Stimulated activated CD4-positive, alpha-beta T cell treated with anti-CD3 and anti-CD28 coated beads, Interleukin-1b, Interleukin-23, amount 100 ng/mL, for 1 hour (primary cell): Measurements from ENCODE around the gene DAB2.

Experiments used
- DNase-seq, 2 donors: peaks; one replicate each; pipeline ENCODE4 v3.0.0-alpha.2; 2020; ENCODE audit warnings: low read depth in 2 of 2

Gene DAB2

DNA sequence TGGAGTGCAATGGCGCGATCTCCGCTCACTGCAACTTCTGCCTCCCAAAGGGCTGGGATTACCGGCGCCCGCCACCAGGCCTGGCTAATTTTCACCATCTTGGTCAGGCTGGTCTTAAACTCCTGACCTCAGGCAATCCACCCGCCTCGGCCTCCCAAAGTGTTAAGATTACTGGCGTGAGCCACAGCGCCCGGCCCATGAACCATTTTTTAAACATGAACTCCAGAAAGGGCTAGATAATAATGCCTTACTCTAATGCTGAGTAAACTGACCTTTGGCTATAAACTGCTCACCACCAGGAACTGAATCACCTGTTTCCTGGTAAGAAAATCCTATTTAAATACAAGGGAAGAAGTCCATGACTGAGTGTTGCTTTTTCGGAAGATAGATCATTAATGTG lies 23.2 kb upstream of the DAB2 start:
- no peak for DNase-seq

- no peak for DNase-seq
These were observed 22.3 kb upstream of the DAB2 start for GRCh38 chr5:39447059-39447458.

- DNase-seq, result no peak
These were observed 21.5 kb upstream of the DAB2 start for GRCh38 chr5:39446231-39446630.

DNA sequence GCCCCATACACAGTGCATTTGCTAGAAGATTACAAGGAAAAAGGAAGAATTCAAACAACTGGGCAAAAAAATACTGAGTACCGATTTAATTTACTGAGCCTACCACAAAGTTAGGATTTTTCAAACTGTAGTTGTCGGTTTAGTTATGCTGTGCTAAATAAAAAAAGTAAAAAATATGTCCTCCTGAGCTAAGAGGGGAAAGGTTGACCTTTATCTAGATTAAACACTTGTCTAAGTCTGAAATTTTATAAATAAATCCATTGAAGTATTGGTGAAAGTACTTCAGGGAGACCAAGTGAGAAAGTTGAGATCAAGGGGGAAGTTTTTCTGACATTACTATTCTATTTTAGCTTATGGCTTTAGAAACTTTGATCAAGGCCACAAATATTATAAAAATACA lies 19.1 kb upstream of the DAB2 start:
- no peak for DNase-seq

GRCh38 chr5:39442991-39443390 lies 18.2 kb upstream of the DAB2 start:
- DNase-seq, result no peak

- no peak for DNase-seq
These were observed 17.1 kb upstream of the DAB2 start for GRCh38 chr5:39441838-39442237.

DNA sequence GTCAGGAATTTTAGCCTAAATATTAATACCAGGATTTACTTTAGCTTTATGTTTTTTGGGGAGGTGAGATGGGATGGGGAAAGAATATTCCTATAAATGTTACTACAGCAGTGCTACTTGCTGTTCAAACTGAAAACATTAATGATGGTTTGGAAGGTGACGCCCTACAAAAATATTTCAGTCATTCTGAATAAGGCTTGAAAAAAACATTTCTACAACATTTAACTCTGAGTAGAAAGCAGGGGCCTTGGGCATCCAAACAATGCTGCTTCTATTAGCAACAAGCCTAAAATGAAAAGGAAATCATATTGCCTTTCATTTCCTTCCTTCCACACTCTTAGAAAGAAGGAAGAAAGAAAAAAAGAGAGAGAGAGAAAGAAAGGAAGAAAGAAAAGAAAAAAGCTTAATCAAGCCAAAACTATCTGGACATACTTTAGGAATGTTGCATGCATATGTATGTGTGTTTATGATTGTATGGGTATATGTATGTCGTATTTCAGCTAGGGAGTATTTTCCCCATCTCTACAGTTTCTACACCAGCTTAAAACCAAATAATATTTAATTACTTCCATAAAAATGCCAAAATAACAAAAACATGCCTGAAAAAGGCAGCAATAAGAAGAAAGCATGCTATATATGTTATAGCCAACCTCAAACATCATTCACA lies 16.3 kb upstream of the DAB2 start:
- DNase-seq, result no peak

DNA sequence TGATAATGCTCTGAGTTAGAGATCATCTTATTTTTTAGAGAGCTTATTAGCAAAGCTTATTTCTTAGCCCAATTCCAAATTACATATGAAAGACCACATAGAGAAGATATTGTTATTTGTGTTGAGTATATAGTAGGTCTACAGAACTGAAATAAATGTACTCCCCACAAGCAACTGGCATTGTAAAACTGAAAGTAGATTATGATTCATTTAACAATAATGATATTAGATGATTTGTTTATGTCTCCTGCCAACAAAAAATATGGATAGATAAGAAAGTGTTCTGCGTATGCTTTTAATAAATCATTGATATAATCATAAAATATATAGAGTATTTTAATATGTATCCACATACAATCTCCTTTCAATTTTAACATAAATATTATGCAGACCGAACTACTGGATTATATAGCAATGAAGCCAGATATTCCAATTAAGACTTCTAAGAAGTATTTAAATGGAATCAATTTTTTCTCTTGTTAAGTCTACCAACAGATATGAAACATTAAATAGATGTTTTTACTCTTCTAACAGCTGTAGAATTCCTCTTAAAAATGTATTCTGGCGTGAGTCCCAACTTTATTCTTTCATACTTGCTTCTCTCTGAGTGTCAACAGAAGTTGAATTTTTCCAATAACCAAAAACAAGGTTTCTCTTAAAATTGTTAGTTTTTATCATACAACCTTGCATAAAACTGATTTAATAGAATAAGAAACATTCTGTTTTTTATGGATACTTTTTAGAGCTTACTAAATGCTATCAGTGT lies 15.6 kb upstream of the DAB2 start:
- no peak for DNase-seq

GRCh38 chr5:39439582-39440162 lies 14.9 kb upstream of the DAB2 start:
- no peak for DNase-seq

DNA sequence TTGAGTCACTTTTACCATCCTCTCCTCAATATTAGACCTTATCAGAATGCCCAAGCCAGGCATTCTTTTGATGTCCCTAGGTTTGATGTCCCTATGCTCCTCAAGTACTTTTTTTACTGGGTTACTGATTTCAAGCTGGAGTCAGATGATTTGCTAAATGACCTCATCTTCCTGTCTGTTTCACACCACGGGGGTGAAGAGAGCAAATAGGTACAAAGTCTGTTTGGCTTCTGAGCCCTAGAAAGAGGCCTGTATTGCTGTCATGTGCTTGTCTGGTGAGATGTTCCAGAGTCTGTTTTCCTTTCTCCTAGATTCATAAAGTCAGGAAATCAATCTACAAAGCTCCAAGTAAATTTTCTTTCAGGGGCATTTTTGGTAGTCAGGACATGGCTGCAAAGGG lies 12.7 kb upstream of the DAB2 start:
- DNase-seq, result no peak

DNA sequence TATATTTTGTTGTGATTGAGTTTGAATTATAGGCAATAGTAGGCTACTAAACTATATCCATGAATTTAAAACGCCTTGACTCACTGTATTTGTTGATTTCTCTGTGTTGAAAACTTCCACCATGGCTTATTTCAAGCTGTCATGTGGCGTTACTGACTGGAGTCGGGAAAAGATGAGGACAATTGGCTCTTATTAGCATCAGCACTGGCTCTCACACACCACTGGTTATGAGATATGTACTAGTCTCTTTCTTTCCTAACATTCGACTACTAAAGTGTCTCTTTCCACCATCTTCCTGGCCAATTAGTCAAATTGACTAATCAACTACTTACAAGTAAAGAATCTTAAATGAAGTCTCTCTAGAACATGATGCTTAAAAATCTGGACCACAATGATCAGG lies 9.1 kb upstream of the DAB2 start:
- DNase-seq, result no peak

GRCh38 chr5:39432696-39433530 lies 8.1 kb upstream of the DAB2 start:
- no peak for DNase-seq

DNA sequence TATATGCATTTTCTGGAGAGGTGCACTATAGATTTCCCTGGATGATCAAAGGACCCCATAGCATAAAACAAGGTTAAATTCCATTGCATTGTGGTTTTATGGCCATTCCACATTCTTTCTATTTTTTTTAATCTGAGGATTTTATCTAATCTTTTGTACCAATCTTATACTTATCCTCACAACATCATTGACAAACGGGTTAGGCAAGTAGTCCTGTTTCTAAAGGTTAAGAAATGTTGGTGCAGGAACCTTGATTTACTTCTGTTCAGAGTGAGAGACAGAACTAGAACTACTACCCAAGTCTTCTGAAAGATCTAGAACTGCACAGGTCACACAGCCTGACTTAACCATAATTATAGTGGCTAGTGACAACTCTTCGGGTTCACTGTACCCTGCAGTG lies 5.7 kb upstream of the DAB2 start:
- DNase-seq, result no peak

DNA sequence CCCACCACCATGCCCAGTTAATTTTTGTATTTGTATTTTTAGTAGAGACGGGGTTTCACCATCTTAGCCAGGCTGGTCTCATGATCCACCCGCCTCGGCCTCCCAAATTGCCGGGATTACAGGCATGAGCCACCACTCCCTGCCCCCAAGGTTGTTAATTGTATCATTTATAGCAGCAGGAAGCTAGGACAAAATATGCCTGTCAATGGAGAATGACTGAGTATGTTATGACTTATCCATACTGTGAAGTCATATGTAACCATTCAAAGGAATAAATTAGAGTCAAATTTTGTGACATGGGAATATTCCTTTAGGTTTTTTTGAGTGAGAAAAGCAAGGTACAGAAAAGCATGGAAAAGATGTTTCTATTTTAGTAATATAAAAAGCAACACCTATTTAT lies 3.9 kb upstream of the DAB2 start:
- no peak for DNase-seq

DNA sequence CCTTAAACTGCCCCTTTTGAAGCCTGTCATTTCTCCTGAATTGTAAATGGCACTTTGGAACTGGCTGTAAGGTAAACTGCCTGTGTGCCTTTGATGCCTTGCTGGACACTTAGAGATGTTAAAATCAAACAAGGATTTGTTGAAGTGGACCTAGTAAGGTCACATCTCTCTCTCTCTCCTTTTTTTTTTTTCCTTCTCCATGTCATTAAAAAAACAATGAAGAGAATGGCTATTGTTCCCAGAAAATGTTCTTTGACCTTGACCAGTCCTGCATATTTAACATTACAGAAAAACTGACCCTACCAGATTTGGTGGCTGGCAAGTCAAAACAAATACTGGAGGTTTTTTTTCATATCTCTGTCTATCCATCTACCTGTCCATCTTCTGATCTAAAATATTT lies 2.9 kb upstream of the DAB2 start:
- DNase-seq, result no peak

- DNase-seq, result no peak
These were observed 2.4 kb upstream of the DAB2 start for GRCh38 chr5:39427229-39427628.

DNA sequence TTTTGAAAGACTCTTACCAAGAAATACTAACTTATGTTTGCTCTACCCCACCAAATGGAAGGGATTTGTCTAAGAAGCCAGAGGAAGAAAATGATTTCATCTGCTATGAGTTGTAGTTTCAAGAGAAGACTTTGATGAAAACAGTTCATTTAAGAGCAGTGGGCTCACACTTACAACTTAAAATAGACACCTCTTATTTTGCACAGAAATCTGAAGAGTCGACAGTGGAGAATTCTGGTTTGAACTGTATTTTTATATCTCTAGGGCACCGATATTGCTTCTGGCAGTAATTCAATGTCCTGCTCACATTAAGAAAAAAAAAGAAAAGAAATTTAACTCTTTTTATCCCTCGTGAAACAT lies 1.9 kb upstream of the DAB2 start:
- DNase-seq, result no peak

GRCh38 chr5:39426051-39426745 lies 1.4 kb upstream of the DAB2 start:
- no peak for DNase-seq

- DNase-seq, result no peak
These were observed 1.4 kb downstream of the DAB2 start for GRCh38 chr5:39423331-39423751.

DNA sequence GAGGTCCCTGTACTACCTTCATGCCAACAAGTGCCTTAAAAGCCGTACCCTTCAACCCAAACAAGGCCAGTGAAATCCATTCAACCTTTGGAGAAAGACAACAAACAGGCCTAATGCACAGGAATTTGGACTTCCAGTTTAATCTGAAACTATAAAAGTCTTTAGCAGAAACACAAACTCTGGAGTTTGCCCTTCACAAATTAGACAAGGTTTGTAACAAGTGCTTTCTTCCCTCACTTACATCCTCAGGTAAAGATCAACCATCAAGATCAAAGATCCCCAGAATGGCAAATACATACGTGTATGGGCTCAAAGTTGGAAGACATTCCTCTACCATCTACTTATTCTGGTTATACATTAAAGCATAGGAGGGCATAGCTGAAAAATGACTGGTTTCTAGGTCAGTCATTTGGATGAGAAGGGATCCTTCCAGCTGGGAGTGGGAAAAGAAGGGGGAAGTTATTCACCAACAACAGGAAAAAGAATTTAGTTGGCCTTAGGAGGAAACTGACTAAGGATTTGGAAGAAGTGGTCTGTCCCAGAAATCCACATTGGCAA lies 2.0 kb downstream of the DAB2 start:
- no peak for DNase-seq

GRCh38 chr5:39422036-39422606 lies 2.7 kb downstream of the DAB2 start:
- no peak for DNase-seq
